Activated T-helper 1 cell treated with anti-CD3 and anti-CD28 coated beads, Interleukin-2, amount 50 U/mL, for 16 hours (primary cell): ENCODE data around the gene THRAP3.
"Not testable (repeated sequence)": the region's sequence is repeated elsewhere in the genome, so short reads cannot be mapped to it uniquely, and the experiment has no call there.

Source experiments
- DNase-seq, 2 donors: peaks; one replicate each; pipeline ENCODE4 v3.0.0-alpha.2; 2020; ENCODE audit warnings: low read depth in 1 of 2, low spot score in 1 of 2

The THRAP3 gene

DNA sequence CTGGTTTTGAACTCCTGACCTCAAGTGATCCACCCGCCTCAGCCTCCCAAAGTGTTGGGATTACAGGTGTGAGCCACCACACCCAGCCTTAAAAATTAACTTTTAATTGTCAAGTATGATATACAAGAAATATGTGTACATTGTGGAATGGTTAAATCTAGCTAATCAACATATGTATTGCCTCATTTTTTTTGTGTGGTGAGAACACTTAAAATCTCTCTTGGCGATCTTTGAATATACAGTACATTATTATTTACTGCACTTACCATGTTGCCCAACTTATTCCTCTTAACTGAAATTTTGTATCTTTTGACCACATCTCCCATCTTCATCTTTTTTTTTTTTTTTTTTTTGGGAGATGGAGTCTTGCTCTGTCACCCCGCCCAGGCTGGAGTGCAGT, 23.3 kb downstream of the THRAP3 start:
- no peak for DNase-seq

DNA sequence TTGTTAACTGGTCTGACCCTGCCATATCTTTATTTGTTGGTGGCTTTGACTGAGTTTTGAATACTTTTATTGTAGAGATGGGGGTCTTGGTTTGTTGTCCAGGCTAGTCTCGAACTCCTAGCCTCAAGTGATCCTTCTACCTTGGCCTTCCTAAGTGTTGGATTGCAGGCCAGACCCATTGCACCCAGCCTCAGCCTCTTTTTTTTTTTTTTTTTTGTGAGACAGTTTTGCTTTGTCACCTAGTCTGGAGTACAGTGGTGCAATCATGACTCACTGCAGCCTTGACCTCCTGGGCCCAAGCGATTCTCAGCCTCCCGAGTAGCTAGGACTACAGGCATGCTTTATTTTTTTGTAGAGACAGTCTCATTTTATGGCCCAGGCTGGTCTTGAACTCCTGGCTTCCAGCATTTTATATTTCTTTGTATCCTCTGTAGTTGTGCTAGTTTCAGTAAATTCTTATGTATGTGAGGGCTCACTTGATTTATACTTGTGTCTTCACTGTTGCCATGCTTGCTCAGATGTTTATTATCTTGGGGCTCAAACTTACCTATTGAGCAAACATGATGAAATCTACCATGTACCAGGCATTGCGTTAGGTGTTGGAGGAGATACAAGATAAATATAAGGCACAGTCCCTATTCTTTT, 24.1 kb downstream of the THRAP3 start:
- no peak for DNase-seq

GRCh38 chr1:36251794-36252481, 27.7 kb downstream of the THRAP3 start:
- no peak for DNase-seq

- not testable (repeated sequence) for DNase-seq
These were observed 28.2 kb downstream of the THRAP3 start for GRCh38 chr1:36252482-36252824.

- DNase-seq: no peak
These were observed 29.1 kb downstream of the THRAP3 start for GRCh38 chr1:36253161-36253862.

DNA sequence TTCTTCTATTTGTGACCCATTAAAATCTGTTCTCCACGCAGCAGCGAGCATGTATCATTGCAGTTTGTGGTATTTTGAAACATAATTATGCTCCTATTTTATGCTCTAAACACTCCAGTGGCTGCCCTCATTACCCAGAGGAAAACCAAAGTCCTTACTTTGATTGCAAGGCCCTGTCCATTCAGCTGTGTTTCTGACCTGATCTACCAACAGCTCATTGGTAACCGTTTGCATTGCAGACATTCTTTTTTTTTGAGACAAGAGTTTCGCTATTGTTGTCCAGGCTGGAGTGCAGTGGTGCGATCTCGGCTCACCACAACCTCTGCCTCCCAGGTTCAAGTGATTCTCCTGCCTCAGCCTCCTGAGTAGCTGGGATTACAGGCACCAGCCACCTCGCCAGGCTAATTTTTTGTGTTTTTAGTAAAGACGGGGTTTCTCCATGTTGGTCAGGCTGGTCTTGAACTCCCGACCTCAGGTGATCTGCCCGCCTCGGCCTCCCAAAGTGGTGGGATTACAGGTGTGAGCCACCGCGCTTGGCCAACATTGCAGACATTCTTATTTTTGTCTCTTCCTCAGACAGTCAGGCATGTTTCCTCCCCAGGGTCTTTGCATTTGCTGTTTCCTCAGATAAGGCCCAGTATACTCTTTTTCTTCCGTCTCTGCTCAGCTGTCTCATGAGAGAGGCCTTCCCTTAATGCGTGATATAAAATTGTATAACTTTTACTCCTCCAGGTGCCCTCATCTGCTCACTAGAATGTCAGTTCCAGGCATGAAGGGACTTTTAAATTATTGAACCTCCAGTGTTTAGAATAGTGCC, 32.5 kb downstream of the THRAP3 start:
- no peak for DNase-seq

GRCh38 chr1:36257375-36257767, 33.1 kb downstream of the THRAP3 start:
- DNase-seq: no peak

- DNase-seq: no peak
These were observed 34.7 kb downstream of the THRAP3 start for GRCh38 chr1:36258960-36259344.

- no peak for DNase-seq
These were observed 44.7 kb downstream of the THRAP3 start for GRCh38 chr1:36268981-36269380.

DNA sequence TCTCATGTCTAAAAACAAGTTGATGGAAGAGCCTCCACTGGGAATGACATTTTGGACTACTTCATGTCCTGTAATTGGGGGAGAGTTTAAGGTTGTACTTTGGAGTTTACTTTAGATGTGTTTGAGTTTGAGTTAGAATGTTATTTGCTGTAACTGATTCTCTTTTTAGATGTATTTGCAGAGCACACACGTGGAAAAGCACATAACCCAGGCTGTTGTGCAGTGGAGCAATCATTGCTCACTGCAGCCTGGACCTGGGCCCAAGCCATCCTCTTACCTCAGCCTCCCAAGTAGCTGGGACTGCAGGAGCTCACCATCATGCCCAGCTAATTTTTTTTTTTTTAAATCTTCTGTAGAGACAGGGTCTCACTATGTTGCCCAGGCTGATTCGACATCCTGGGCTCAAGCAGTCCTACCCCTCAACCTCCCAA, 45.2 kb downstream of the THRAP3 start:
- DNase-seq: no peak

- DNase-seq: no peak
These were observed 48.8 kb downstream of the THRAP3 start for GRCh38 chr1:36273024-36273423.

DNA sequence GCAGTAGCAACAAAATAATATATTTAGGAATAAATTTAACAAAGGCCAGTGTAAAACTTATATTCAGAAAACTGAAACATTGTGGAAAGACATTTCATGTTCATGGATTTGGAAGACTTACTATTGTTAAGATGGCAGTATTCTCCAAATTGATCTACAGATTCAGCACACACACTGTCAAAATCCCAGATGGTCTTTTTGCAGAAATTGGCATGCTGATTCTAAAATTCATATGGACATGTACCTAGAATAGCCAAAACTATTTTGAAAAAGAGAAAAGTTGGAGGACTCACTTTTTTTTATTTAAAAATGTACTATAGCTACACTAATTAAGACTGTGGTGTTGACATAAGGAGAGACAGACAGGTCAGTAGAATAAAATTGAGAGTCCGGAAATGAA, 50.0 kb downstream of the THRAP3 start:
- no peak for DNase-seq

DNA sequence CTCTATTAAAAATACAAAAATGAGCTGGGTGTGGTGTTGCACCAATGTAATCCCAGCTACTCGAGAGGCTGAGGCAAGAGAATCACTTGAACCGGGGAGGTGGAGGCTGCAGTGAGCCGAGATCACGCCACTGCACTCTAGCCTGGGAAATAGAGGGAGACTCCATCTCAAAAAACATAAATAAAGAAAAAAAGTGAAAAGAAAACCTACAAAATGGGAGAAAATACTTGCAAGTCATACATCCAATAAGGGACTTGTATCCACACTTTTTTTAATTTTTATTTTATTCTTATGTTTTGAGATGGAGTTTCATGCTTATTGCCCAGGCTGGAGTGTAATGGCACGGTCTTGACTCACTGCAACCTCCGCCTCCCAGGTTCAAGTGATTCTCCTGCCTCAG, 52.4 kb downstream of the THRAP3 start:
- DNase-seq: no peak

GRCh38 chr1:36279110-36279788, 55.0 kb downstream of the THRAP3 start:
- DNase-seq: no peak

- DNase-seq: no peak
These were observed 55.6 kb downstream of the THRAP3 start for GRCh38 chr1:36279789-36280296.

DNA sequence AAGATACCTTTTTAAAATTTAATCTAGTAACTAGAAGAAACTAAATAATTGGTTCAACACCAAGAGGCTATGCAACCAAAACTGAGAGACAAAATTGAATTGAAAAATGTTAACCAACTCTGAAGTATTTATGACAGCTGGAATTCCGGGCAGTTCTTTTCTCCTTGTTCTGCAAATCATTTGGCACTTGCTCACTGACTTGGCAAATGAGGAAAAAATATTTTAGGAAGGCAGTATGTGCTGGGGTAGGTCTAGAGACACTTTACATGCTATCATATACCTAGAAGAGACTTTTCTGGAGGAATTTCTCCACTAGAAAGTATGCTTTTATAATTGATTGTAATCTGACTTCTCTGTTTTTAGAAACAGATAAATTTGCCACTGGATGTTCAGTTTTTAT, 59.8 kb downstream of the THRAP3 start:
- DNase-seq: no peak

GRCh38 chr1:36284517-36284916, 60.3 kb downstream of the THRAP3 start:
- DNase-seq: no peak

DNA sequence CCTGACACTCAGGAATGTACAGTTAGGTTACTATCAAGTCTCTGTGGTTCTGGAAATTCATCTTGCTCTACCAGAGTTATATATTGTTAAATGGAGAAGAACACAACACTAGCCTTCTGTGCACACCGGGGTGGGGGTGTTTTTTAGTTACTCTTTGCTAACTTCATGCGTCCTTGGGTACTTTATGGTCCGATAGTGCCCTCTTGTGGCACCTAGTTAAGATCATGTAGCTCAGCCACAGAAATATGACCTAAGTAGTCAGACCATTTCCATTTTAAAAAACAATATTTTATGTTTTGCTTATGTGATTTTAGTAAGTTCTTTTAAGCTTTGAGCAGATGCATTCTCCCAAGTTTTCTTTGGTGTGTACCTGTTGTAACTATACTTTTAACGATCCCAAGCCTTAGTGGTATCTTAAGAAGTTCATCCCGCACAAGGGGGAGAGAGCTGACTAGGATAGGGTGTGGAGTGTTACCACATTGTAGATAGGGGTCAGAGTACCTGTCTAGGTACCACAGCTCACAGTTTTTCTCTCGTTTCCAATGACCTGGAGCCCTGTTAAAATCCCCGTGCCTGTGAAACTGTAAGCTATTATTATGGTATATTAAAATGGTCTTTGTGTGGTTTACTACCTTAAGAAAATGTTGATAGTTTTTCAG, 61.3 kb downstream of the THRAP3 start:
- DNase-seq: no peak

- DNase-seq: no peak
These were observed 62.6 kb downstream of the THRAP3 start for GRCh38 chr1:36286802-36287201.

DNA sequence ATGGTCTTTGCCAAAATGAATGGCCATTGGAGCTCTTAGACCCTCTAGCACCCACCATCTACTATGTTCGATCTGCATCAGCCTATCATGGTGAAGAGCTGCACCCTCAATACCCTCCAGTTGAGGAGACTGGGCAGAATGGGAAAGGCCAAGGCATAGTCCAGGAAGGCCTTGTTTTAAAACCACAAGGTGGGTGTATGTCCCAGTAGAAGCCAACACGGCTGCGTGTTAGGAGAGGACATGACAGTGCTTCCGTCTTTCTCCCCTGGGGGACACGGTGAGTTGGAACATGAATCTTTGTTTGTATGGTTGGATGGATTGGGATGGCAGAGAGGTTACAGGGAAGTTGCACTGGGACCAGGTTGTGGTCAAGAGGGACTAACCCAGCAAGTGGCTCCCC, 63.4 kb downstream of the THRAP3 start:
- no peak for DNase-seq
